Stimulated activated CD8-positive, alpha-beta memory T cell treated with anti-CD3 and anti-CD28 coated beads, Interleukin-4, amount 100 ng/mL, for 1 hour (primary cell): Measurements from ENCODE around the gene GFY.

Experiments used
- DNase-seq, 2 donors: peaks; one replicate each; pipeline ENCODE4 v3.0.0-alpha.2; 2020; ENCODE audit warnings: low read depth in 2 of 2, low spot score in 1 of 2

The GFY gene

GRCh38 chr19:49425178-49425577 is at the start of gene GFY:
Gene GFY (plus strand): TSS chr19:49425388. CDS start chr19:49426431, 1,043 bp downstream.
- no peak for DNase-seq

GRCh38 chr19:49378512-49378911 is 46.7 kb upstream of the GFY start:
- DNase-seq: no peak

GRCh38 chr19:49380391-49380790 is 44.8 kb upstream of the GFY start:
- no peak for DNase-seq

GRCh38 chr19:49382639-49383038 is 42.5 kb upstream of the GFY start:
- DNase-seq: no peak

- DNase-seq: no peak
Measured at GRCh38 chr19:49383599-49383998, 41.6 kb upstream of the GFY start.

GRCh38 chr19:49387936-49388372 is 37.2 kb upstream of the GFY start, which contains the start of gene KASH5:
Gene KASH5 (plus strand): TSS chr19:49388249. CDS start chr19:49390884, 2,635 bp downstream.
- peak; percentile 49 to 82 for DNase-seq

- DNase-seq: no peak
Measured at GRCh38 chr19:49389406-49389805, 35.8 kb upstream of the GFY start.

GRCh38 chr19:49390131-49390928 is 34.9 kb upstream of the GFY start:
- DNase-seq: no peak

GRCh38 chr19:49390929-49391359 is 34.2 kb upstream of the GFY start:
- no peak for DNase-seq

- peak; percentile 46 to 66 for DNase-seq
Measured at GRCh38 chr19:49391581-49392399, 33.4 kb upstream of the GFY start.

GRCh38 chr19:49393881-49394280 is 31.3 kb upstream of the GFY start:
- no peak for DNase-seq

- no peak for DNase-seq
Measured at GRCh38 chr19:49395581-49396407, 29.4 kb upstream of the GFY start.

GRCh38 chr19:49396738-49397505 is 28.3 kb upstream of the GFY start:
- DNase-seq: no peak

GRCh38 chr19:49398001-49398615 is 27.1 kb upstream of the GFY start:
- no peak for DNase-seq

GRCh38 chr19:49398931-49399330 is 26.3 kb upstream of the GFY start:
- no peak for DNase-seq

GRCh38 chr19:49400029-49400428 is 25.2 kb upstream of the GFY start:
- no peak for DNase-seq

- DNase-seq: no peak
Measured at GRCh38 chr19:49403404-49404187, 21.6 kb upstream of the GFY start.

GRCh38 chr19:49407079-49407478 is 18.1 kb upstream of the GFY start:
- DNase-seq: no peak

GRCh38 chr19:49407482-49408015 is 17.6 kb upstream of the GFY start:
- DNase-seq: no peak
